Astrocyte of the spinal cord (primary cell): Measurements from ENCODE around the gene SUN1.
A peak's percentile ranks its signal among the peaks of the same experiment; 100 is the strongest.

Experiments
- DNase-seq: peaks from one replicate; pipeline ENCODE4 v3.0.0; 2011; ENCODE audit warnings: low read depth, low spot score
- H3K4me3 ChIP-seq: 2 replicates; pipeline ENCODE4 v1.5.1; 2011; ENCODE audit warnings: low read depth, mild to moderate bottlenecking, low read length, moderate library complexity
- CTCF ChIP-seq: IDR thresholded peaks from 2 replicates; pipeline ENCODE4 v1.5.1; 2012; ENCODE audit warnings: low read depth, mild to moderate bottlenecking, low read length, inconsistent platforms
- in situ Hi-C: cut with HindIII; loops from 2 replicates; pipeline ENCODE4 v1.10.0; 2017; ENCODE audit warnings: low sequenced_read_pairs

SUN1 gene

GRCh38 chr7:834277-834676 is 2.0 kb downstream of the SUN1 start:
- in situ Hi-C loops = no loop called here
- TF ChIP-seq CTCF = no peak
- no peak overlapping the region for H3K4me3 ChIP-seq
- DNase-seq = no peak

DNA sequence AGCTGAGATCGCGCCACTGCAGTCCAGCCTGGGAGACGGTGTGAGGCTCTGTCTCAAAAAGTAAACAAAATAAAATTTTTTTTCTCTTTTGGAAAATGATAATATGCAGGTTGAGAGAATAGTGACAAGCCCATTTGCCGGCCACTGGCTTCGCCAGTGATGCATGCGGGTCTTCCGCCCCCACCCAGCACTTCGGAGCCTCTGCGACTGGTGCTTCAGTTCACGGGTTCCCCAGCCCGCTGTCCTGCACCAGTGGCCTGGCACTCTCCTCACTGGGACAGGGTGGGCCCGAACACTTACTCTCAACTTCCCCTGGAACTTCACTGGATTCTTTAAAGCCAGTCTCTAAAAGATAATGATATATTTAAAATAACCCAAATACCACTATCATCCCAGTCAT is 2.7 kb downstream of the SUN1 start:
- in situ Hi-C loops = no loop called here
- no peak for TF ChIP-seq CTCF
- no peak overlapping the region for H3K4me3 ChIP-seq
- no peak for DNase-seq

DNA sequence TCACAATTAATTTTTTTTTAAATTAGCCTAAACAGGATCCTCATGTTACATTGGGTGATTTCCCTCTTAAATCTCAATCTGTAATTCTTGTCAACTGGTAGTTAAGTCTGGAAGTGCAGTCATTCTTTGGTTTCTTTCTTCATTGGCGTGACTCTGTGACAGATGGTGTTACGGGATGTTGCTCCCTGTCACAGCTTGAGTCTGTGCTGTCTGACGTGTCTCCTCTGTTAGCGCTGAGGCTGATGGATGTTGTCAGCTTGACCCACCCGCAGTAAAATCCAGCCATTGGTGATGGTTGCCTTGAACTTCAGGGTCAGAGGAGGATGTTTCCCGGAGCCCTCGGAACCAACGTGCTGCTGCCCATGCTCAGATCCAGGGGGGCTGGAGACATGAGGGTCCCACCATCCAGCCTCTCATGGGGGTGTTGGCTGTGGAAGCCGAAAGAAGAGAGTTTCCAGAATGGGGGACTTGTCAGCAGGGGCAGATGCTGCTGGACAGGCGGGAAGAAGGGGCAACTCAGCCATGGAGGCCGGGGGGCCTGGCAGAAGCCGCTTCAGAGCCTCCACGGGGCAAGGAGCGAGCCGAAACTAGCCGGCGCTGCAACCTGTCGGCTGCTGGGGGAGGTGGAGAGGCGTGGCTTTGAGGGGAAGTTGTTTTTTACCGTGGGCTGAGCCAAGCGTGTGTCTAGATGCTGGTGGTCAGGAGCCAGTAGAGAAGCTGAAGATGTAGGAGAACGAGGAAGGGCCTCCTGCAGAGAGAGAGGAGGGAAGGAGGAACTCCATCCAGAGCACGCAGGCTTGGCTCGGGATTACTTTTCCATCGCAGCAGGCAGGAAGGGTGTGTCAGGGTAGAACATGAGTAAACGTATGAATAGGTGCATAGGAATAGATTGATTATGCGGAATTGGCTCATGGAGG is 3.5 kb downstream of the SUN1 start:
- no peak for TF ChIP-seq CTCF
- in situ Hi-C loops = no loop called here
- H3K4me3 ChIP-seq = no peak overlapping the region
- DNase-seq = peak; percentile 24

DNA sequence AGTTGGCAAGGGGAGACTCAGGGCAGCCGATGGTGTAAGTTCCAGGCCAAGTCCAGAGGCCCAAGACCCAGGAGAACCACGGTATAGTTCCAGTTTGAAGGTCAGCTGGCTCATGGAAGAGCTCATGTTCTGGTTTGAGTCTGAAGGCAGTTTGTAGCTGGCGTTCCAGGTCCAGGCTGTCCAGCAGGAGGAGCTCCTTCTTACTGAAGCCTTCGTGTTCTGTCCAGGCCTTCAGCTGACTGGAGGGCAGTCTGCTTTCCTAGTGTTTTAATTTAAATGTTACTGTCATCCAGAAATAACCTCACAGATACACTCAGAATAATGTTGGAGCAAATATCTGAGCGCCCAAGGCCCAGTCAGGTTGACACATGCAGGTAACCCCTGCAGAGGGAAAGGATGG is 4.2 kb downstream of the SUN1 start:
- DNase-seq = peak; percentile 54
- H3K4me3 ChIP-seq = no peak overlapping the region
- in situ Hi-C loops = no loop called here
- peak; percentile 75 for TF ChIP-seq CTCF

DNA sequence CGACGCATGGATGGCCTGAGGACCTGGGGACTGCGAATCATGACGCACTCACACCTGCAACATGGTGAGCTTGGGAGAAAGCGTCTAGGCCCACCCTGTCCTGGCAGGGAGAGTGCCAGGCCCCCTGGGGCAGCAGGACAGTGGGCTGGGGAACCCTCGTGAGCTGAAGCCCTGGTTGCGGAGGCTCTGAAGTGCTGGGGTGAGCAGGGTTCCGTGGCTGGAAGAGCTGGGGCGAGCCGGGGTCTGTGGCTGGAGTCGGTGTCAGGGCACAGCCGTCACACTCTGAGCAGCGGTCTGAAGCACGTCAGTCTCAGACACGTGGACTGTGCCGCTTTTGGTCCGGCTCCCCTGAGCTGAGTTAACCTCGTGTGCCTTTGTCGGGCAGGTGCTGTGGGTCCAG is 4.7 kb downstream of the SUN1 start:
- DNase-seq = no peak
- no peak for TF ChIP-seq CTCF
- in situ Hi-C loops = no loop called here
- H3K4me3 ChIP-seq = no peak overlapping the region

DNA sequence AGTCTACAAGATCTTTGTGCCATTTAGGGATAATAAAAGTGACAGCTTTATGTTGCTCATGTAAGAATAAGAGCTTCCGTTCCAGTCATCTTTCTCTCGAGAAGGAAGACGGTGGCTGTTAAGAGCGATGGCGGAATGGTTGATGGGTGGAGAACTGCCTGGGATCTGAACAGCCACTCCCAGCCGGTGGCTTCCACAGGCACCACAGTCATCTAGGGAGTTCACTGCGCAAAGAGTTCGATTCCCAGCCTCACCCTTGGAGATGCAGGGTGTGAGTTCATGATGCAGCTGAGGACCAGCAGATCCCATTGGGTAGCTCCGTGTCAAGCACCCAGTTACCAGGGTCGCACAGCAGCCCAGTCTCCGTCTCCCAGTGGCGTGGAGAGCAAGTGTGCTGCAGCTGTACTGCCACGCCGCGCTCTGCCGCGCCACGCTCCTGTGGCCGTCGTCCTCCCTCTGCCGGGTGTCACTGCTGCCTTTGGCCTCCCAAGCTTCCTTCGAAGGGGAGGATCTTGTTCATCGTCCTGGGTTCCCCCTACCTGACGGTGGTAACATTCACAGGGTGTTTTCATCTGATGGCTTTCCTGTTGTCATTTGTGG is 7.8 kb downstream of the SUN1 start:
- TF ChIP-seq CTCF = no peak
- H3K4me3 ChIP-seq = no peak overlapping the region
- no peak for DNase-seq
- in situ Hi-C loops = no loop called here
